H9 (cell line): ENCODE results near the gene PROKR2. TPM values are rescaled to one million over a fixed set of nuclear protein-coding genes. Genes with fewer than 3 reads are reported as not detected.

ENCODE experiments used
- DNase-seq: peaks from one replicate; pipeline ENCODE4 v3.0.0-alpha.2; 2017
- H2AFZ ChIP-seq: one replicate; pipeline ENCODE4 v1.6.1; 2013; ENCODE audit warnings: mild to moderate bottlenecking, low read length, control low read depth, moderate library complexity
- H2AK5ac ChIP-seq: 2 replicates; pipeline ENCODE4 v1.6.1; 2013; ENCODE audit warnings: low read length, control low read depth, mixed read lengths; ENCODE audit not compliant: insufficient read length
- H2BK120ac ChIP-seq: one replicate; pipeline ENCODE4 v1.6.1; 2013; ENCODE audit warnings: low read depth, mild to moderate bottlenecking, low read length, control low read depth, inconsistent platforms; ENCODE audit not compliant: poor library complexity, severe bottlenecking
- H2BK12ac ChIP-seq: 2 replicates; pipeline ENCODE4 v1.6.1; 2013; ENCODE audit warnings: low read length, control low read depth, mixed read lengths, low read depth; ENCODE audit not compliant: insufficient read length
- H2BK15ac ChIP-seq: 2 replicates; pipeline ENCODE4 v1.6.1; 2013; ENCODE audit warnings: low read depth, low read length, control low read depth
- H2BK20ac ChIP-seq: one replicate; pipeline ENCODE4 v1.6.1; 2013; ENCODE audit warnings: low read depth, mild to moderate bottlenecking, low read length, control low read depth, inconsistent platforms; ENCODE audit not compliant: poor library complexity, severe bottlenecking
- H2BK5ac ChIP-seq: 2 replicates; pipeline ENCODE4 v1.6.1; 2013; ENCODE audit warnings: low read length, control low read depth, mixed read lengths; ENCODE audit not compliant: insufficient read length
- H3K14ac ChIP-seq: 2 replicates; pipeline ENCODE4 v1.6.1; 2013; ENCODE audit warnings: low read length, control low read depth; ENCODE audit not compliant: insufficient read depth
- H3K18ac ChIP-seq: 2 replicates; pipeline ENCODE4 v1.6.1; 2013; ENCODE audit warnings: low read depth, mild to moderate bottlenecking, mixed read lengths, low read length, control low read depth; ENCODE audit not compliant: insufficient read length
- H3K23ac ChIP-seq: 2 replicates; pipeline ENCODE4 v1.6.1; 2013; ENCODE audit warnings: low read length, control low read depth, mixed read lengths, low read depth; ENCODE audit not compliant: insufficient read length
- H3K23me2 ChIP-seq: 2 replicates; pipeline ENCODE4 v1.6.1; 2013; ENCODE audit warnings: low read depth, mild to moderate bottlenecking, mixed read lengths, low read length, control low read depth; ENCODE audit not compliant: insufficient read length, poor library complexity, severe bottlenecking
- H3K27ac ChIP-seq: 2 replicates; pipeline ENCODE4 v1.5.1; 2013; ENCODE audit warnings: low read length, control low read depth, mixed read lengths, low read depth; ENCODE audit not compliant: insufficient read length
- H3K27me3 ChIP-seq: 2 replicates; pipeline ENCODE4 v1.6.1; 2013; ENCODE audit warnings: low read length, control low read depth, inconsistent platforms; ENCODE audit not compliant: insufficient read depth
- H3K4ac ChIP-seq: 2 replicates; pipeline ENCODE4 v1.6.1; 2013; ENCODE audit warnings: low read depth, mild to moderate bottlenecking, control low read depth, inconsistent platforms, low read length, moderate library complexity
- H3K4me1 ChIP-seq: 2 replicates; pipeline ENCODE4 v1.6.1; 2013; ENCODE audit warnings: low read length, control low read depth, inconsistent platforms; ENCODE audit not compliant: insufficient read depth
- H3K4me2 ChIP-seq: 2 replicates; pipeline ENCODE4 v1.6.1; 2013; ENCODE audit warnings: low read length, control low read depth, mixed read lengths; ENCODE audit not compliant: insufficient read length, insufficient read depth
- H3K56ac ChIP-seq: 2 replicates; pipeline ENCODE4 v1.6.1; 2013; ENCODE audit warnings: low read depth, mild to moderate bottlenecking, mixed read lengths, low read length, control low read depth; ENCODE audit not compliant: insufficient read length
- H3K79me1 ChIP-seq: 2 replicates; pipeline ENCODE4 v1.6.1; 2013; ENCODE audit warnings: low read depth, mild to moderate bottlenecking, moderate library complexity, low read length, control low read depth, inconsistent platforms; ENCODE audit not compliant: insufficient read depth, poor library complexity, severe bottlenecking
- H3K79me2 ChIP-seq: 2 replicates; pipeline ENCODE4 v1.6.1; 2013; ENCODE audit warnings: low read length, control low read depth, inconsistent platforms; ENCODE audit not compliant: insufficient read depth
- H3K9ac ChIP-seq: 2 replicates; pipeline ENCODE4 v1.6.1; 2013; ENCODE audit warnings: low read length, control low read depth, mixed read lengths; ENCODE audit not compliant: insufficient read length; ENCODE audit errors: extremely low read depth
- H3K9me3 ChIP-seq: one replicate; pipeline ENCODE4 v1.6.1; 2013; ENCODE audit warnings: low read depth, low read length, inconsistent platforms; ENCODE audit not compliant: control insufficient read depth
- H3T11ph ChIP-seq: one replicate; pipeline ENCODE4 v1.6.1; 2013; ENCODE audit warnings: mild to moderate bottlenecking, low read length, control low read depth, inconsistent platforms
- H4K20me1 ChIP-seq: one replicate; pipeline ENCODE4 v1.6.1; 2013; ENCODE audit not compliant: control insufficient read depth, insufficient read length, insufficient read depth
- H4K5ac ChIP-seq: 2 replicates; pipeline ENCODE4 v1.6.1; 2013; ENCODE audit warnings: low read depth, mild to moderate bottlenecking, mixed read lengths, low read length, control low read depth; ENCODE audit not compliant: insufficient read length
- H4K8ac ChIP-seq: replicated peaks from 2 replicates; pipeline ENCODE4 v1.6.1; 2013; ENCODE audit warnings: low read length, control low read depth, mixed read lengths, low read depth; ENCODE audit not compliant: insufficient read length
- H4K91ac ChIP-seq: 2 replicates; pipeline ENCODE4 v1.6.1; 2013; ENCODE audit warnings: low read depth, mild to moderate bottlenecking, moderate library complexity, mixed read lengths, low read length, control low read depth; ENCODE audit not compliant: insufficient read length
- H3K27ac Mint-ChIP-seq, 3 experiments: 2 replicates in 2 of 3; 3 replicates in 1 of 3; pipeline ENCODE4 v1.8.0; 2020 to 2021; ENCODE audit warnings: mixed read lengths in 3 of 3, mild to moderate bottlenecking in 1 of 3, moderate library complexity in 1 of 3
- H3K27me3 Mint-ChIP-seq: 2 replicates; pipeline ENCODE4 v1.8.0; 2021; ENCODE audit warnings: low read depth, mild to moderate bottlenecking, moderate library complexity, mixed read lengths
- H3K36me3 Mint-ChIP-seq, 3 experiments: 2 replicates in 2 of 3; 3 replicates in 1 of 3; pipeline ENCODE4 v1.8.0; 2020 to 2021; ENCODE audit warnings: low read depth in 3 of 3, mixed read lengths in 3 of 3; ENCODE audit not compliant: insufficient read depth in 1 of 3
- H3K4me1 Mint-ChIP-seq, 2 experiments: 2 replicates each; pipeline ENCODE4 v1.8.0; 2020; ENCODE audit warnings: mixed read lengths in 2 of 2
- H3K4me3 Mint-ChIP-seq, 2 experiments: 2 replicates in 1 of 2; 3 replicates in 1 of 2; pipeline ENCODE4 v1.8.0; 2020 to 2021; ENCODE audit warnings: mild to moderate bottlenecking in 2 of 2, mixed read lengths in 2 of 2, moderate library complexity in 1 of 2
- H3K9me3 Mint-ChIP-seq, 2 experiments: 2 replicates in 1 of 2; 3 replicates in 1 of 2; pipeline ENCODE4 v1.8.0; 2020; ENCODE audit warnings: mild to moderate bottlenecking in 2 of 2, mixed read lengths in 2 of 2, moderate library complexity in 1 of 2
- WGBS: extraction: QIAGEN DNeasy Blood & Tissue Kit; methylation state at CpG from one replicate; pipeline ENCODE4 v1.1.7; 2013; ENCODE audit warnings: missing lambda C conversion rate, low lambda C conversion rate, mixed read lengths; ENCODE audit not compliant: insufficient read length; ENCODE audit errors: extremely low coverage; 5-methylcytosine and 5-hydroxymethylcytosine counted together
- total RNA-seq: library from RNA; stranded (reverse); gene quantifications from 2 replicates; pipeline ENCODE4 v1.2.1, GENCODE V29; 2021
- TF ChIP-seq, protein P1 (sequence below): fragments of 200-600 bp; sonication (generic); conservative IDR thresholded peaks from 3 replicates; pipeline ENCODE4 v1.8.0; 2021; ENCODE audit warnings: antibody characterized with exemption, mild to moderate bottlenecking

The PROKR2 gene
- total RNA-seq, 1 experiment from 2014 or later, result 0.46 TPM

- Histone ChIP-seq H2BK120ac (no peak overlapping the region), H4K5ac (no peak overlapping the region), H3K56ac (no peak overlapping the region), H4K20me1 (no peaks in the 10 kb centered on the region), H3K79me1 (no peaks in the 10 kb centered on the region), H3K14ac (no peak overlapping the region), H4K91ac (no peak overlapping the region), H3K23ac (no peak overlapping the region), H3K23me2 (no peaks in the 10 kb centered on the region), H3K27me3 (0 out of 2 replicates have a peak, but pooled peaks cover 3% of the 10 kb centered on the region), H2BK12ac (no peak overlapping the region), H2BK5ac (no peak overlapping the region), H3K9ac (no peak overlapping the region), H3K4ac (no peak overlapping the region), H3K27ac (no peak overlapping the region), H3K79me2 (no peaks in the 10 kb centered on the region), H2AK5ac (no peak overlapping the region), H3K4me1 (no peaks in the 10 kb centered on the region), H2AFZ (no peak overlapping the region), H3T11ph (no peak overlapping the region), H4K8ac (no peak overlapping the region), H3K18ac (no peak overlapping the region), H3K4me2 (no peak overlapping the region), H2BK15ac (no peak overlapping the region), H2BK20ac (no peak overlapping the region), H3K9me3 (no peaks in the 10 kb centered on the region)
- Mint-ChIP-seq H3K27me3 (no peaks in the 10 kb centered on the region), H3K4me1 (no peaks in the 10 kb centered on the region), H3K27ac (no peak overlapping the region), H3K36me3 (0 out of 7 replicates have a peak, but pooled peaks cover 0 to 2% (median 0%) of the 10 kb centered on the region in 3 experiments), H3K9me3 (peaks cover 3 to 7% of the 10 kb centered on the region in 2 experiments; a peak in 3 of 5 replicates), H3K4me3 (no peak overlapping the region)
- TF ChIP-seq, protein P1, sequence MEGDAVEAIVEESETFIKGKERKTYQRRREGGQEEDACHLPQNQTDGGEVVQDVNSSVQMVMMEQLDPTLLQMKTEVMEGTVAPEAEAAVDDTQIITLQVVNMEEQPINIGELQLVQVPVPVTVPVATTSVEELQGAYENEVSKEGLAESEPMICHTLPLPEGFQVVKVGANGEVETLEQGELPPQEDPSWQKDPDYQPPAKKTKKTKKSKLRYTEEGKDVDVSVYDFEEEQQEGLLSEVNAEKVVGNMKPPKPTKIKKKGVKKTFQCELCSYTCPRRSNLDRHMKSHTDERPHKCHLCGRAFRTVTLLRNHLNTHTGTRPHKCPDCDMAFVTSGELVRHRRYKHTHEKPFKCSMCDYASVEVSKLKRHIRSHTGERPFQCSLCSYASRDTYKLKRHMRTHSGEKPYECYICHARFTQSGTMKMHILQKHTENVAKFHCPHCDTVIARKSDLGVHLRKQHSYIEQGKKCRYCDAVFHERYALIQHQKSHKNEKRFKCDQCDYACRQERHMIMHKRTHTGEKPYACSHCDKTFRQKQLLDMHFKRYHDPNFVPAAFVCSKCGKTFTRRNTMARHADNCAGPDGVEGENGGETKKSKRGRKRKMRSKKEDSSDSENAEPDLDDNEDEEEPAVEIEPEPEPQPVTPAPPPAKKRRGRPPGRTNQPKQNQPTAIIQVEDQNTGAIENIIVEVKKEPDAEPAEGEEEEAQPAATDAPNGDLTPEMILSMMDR, result no peak
- DNase-seq, result no peak
- no CpG with 5 or more reads among the region's 4 CpGs for WGBS
These were observed 37.1 kb upstream of the PROKR2 start for GRCh38 chr20:5353624-5354496.
